GM12878 (cell line): ENCODE results near the gene NKAIN2. TPM values are rescaled to one million over a fixed set of nuclear protein-coding genes. Genes with fewer than 3 reads are reported as not detected.

Experiments
- ATAC-seq: fragments of 200-7000 bp; cut with Tn5 transposase; 3 replicates; pipeline ENCODE4 v1.9.1; 2020; ENCODE audit warnings: mild to moderate bottlenecking, moderate library complexity
- BruUV-seq: library from RNA; stranded (reverse); fragments of 400-500 nt; replicated peaks from 2 replicates; lab custom pipeline; 2021; lab: Mats Ljungman, UMichigan
- CTCF ChIA-PET: fragments of 300-600 bp; sonication (Branson Sonifier 250); formaldehyde crosslinking; extraction: SDS; loops from one replicate; lab custom pipeline; 2021; ENCODE audit warnings: inconsistent platforms; lab: Yijun Ruan, JAX
- POLR2A ChIA-PET: fragments of 350-600 bp; formaldehyde crosslinking; extraction: SDS; loops from one replicate; lab custom pipeline; 2021; ENCODE audit warnings: inconsistent platforms; lab: Charles Lee
- RAD21 ChIA-PET: fragments of 300-600 bp; sonication (Branson Sonifier 250); formaldehyde crosslinking; loops from one replicate; lab custom pipeline; 2023; ENCODE audit warnings: antibody characterized with exemption; ENCODE audit not compliant: unreplicated experiment; lab: Charles Lee
- SMC1A ChIA-PET: fragments of 300-600 bp; sonication (Branson Sonifier 250); formaldehyde crosslinking; loops from one replicate; lab custom pipeline; 2023; ENCODE audit not compliant: unreplicated experiment, uncharacterized antibody; lab: Charles Lee
- DNase-seq: peaks from one replicate; pipeline ENCODE4 v3.0.0-alpha.2; 2011; ENCODE audit warnings: low read depth, low spot score
- FAIRE-seq: peaks from 3 replicates; lab custom pipeline; 2011; peaks lifted over from hg19 to GRCh38; lab: Jason Lieb, UNC
- H2AFZ ChIP-seq: 2 replicates; pipeline ENCODE4 v1.6.0; 2011; ENCODE audit warnings: low read depth, low read length, control low read depth; ENCODE audit not compliant: control insufficient read depth
- H3K27ac ChIP-seq: 2 replicates; pipeline ENCODE4 v1.5.1; 2011; ENCODE audit warnings: control low read depth; ENCODE audit not compliant: control insufficient read depth, insufficient read depth
- H3K27me3 ChIP-seq, 2 experiments: replicated peaks in 1 of 2; 2 replicates each; pipeline versions ENCODE4 v1.6.0 to v1.6.1; 2011; ENCODE audit warnings: low read length in 1 of 2; ENCODE audit not compliant: control insufficient read depth in 2 of 2, insufficient read depth in 2 of 2
- H3K36me3 ChIP-seq, 2 experiments: 2 replicates each; pipeline ENCODE4 v1.5.1; 2011; ENCODE audit warnings: low read length in 1 of 2; ENCODE audit not compliant: control insufficient read depth in 2 of 2, insufficient read depth in 2 of 2
- H3K4me1 ChIP-seq: 2 replicates; pipeline ENCODE4 v1.6.1; 2011; ENCODE audit warnings: mild to moderate bottlenecking, low read length, moderate library complexity, mixed read lengths; ENCODE audit not compliant: control insufficient read depth, insufficient read depth
- H3K4me2 ChIP-seq: 2 replicates; pipeline ENCODE4 v1.6.0; 2011; ENCODE audit warnings: control low read depth; ENCODE audit not compliant: control insufficient read depth, insufficient read depth
- H3K4me3 ChIP-seq: fragments of 200-600 bp; sonication (generic); 2 replicates; pipeline ENCODE4 v1.5.1; 2016
- H3K79me2 ChIP-seq: 2 replicates; pipeline ENCODE4 v1.6.0; 2011; ENCODE audit warnings: low read length; ENCODE audit not compliant: control insufficient read depth, insufficient read depth
- H3K9ac ChIP-seq: 2 replicates; pipeline ENCODE4 v1.8.0; 2011; ENCODE audit warnings: low read length, control low read depth, mixed read lengths; ENCODE audit not compliant: control insufficient read depth, insufficient read depth
- H3K9me3 ChIP-seq: replicated peaks from 3 replicates; pipeline ENCODE4 v1.5.1; 2011; ENCODE audit warnings: mild to moderate bottlenecking, low read length; ENCODE audit not compliant: control insufficient read depth, insufficient read depth
- H4K20me1 ChIP-seq: 2 replicates; pipeline ENCODE4 v1.6.0; 2011; ENCODE audit not compliant: control insufficient read depth, insufficient read depth
- BCLAF1 ChIP-seq: fragments of 450-650 bp; IDR thresholded peaks from 2 replicates; pipeline ENCODE4 v1.6.1; 2017; ENCODE audit warnings: antibody characterized with exemption, mild to moderate bottlenecking, moderate library complexity
- BMI1 ChIP-seq: fragments of 450-650 bp; IDR thresholded peaks from 2 replicates; pipeline ENCODE4 v1.6.1; 2016; ENCODE audit warnings: mild to moderate bottlenecking, moderate library complexity, borderline replicate concordance
- CHD4 ChIP-seq: fragments of 200-600 bp; sonication (generic); IDR thresholded peaks from 2 replicates; pipeline ENCODE4 v1.6.1; 2016; ENCODE audit warnings: mild to moderate bottlenecking
- CREM ChIP-seq: IDR thresholded peaks from 2 replicates; pipeline ENCODE4 v1.6.1; 2014; ENCODE audit warnings: antibody characterized with exemption, low read depth
- GABPA ChIP-seq: IDR thresholded peaks from 2 replicates; pipeline ENCODE4 v1.6.1; 2014; ENCODE audit warnings: antibody characterized with exemption, low read depth, mild to moderate bottlenecking, inconsistent platforms
- KAT2A ChIP-seq: conservative IDR thresholded peaks from 2 replicates; pipeline ENCODE4 v1.6.1; 2011; ENCODE audit warnings: low read depth, low read length; ENCODE audit not compliant: control insufficient read depth
- KDM1A ChIP-seq: fragments of 200-600 bp; sonication (generic); IDR thresholded peaks from 2 replicates; pipeline ENCODE4 v1.6.1; 2016; ENCODE audit warnings: borderline replicate concordance
- NFIC ChIP-seq: IDR thresholded peaks from 2 replicates; pipeline ENCODE4 v1.6.1; 2012; ENCODE audit warnings: low read depth, mild to moderate bottlenecking, inconsistent platforms, low read length, moderate library complexity
- POLR2AphosphoS2 ChIP-seq: IDR thresholded peaks from 2 replicates; pipeline ENCODE4 v1.6.1; 2011; ENCODE audit warnings: low read depth, mild to moderate bottlenecking, low read length, improper control_type of control experiment, moderate library complexity
- POLR2AphosphoS5 ChIP-seq: IDR thresholded peaks from 2 replicates; pipeline ENCODE4 v1.6.1; 2011; ENCODE audit warnings: mild to moderate bottlenecking, low read length, inconsistent platforms
- SMAD5 ChIP-seq: IDR thresholded peaks from 2 replicates; pipeline ENCODE4 v1.6.1; 2016; ENCODE audit warnings: antibody characterized with exemption, low read depth
- WGBS: methylation state at CpG from one replicate; pipeline ENCODE4 v1.1.6; 2016; ENCODE audit warnings: low lambda C conversion rate; ENCODE audit not compliant: insufficient replicate concordance, insufficient coverage; ENCODE audit errors: missing lambda C conversion rate; 5-methylcytosine and 5-hydroxymethylcytosine counted together
- in situ Hi-C: fragments of 300-500 bp; cut with MboI; formaldehyde crosslinking; loops from 9 replicates; pipeline ENCODE4 v1.14.3; 2018; ENCODE audit warnings: mixed read lengths
- intact Hi-C: fragments of 100-400 bp; cut with micrococcal nuclease; formaldehyde crosslinking; loops from one replicate; pipeline ENCODE4 v1.14.2; 2022; ENCODE audit not compliant: unreplicated experiment
- polyA plus RNA-seq, 11 experiments: library from polyadenylated mRNA; depleted of rRNA in 4 of 11; unstranded in 6 of 11; stranded (reverse) in 5 of 11; fragments of >200 nt; fragmentation: Nextera tagmentation in 4 of 11; fragmentation: Illumina TruSeq in 1 of 11; extraction: Ambion mirVana in 4 of 11; extraction: Trizol in 1 of 11; gene quantifications; 1 replicate in 1 of 11; 2 replicates in 10 of 11; pipeline versions ENCODE4 v1.2.1 to v1.2.3, GENCODE V29; 2011 to 2016; ENCODE audit warnings: inconsistent platforms in 2 of 11, missing spikeins in 2 of 11, low read depth in 1 of 11
- total RNA-seq, 4 experiments: library from RNA; depleted of rRNA in 3 of 4; stranded (reverse); fragments of >200 nt in 3 of 4; fragmentation: Illumina TruSeq in 1 of 4; extraction: Trizol in 1 of 4; gene quantifications; 2 replicates each; pipeline versions ENCODE4 v1.2.1 to v1.2.3, GENCODE V29; 2013 to 2021
- TF ChIP-seq, protein P1 (sequence below): fragments of 450-650 bp; formaldehyde crosslinking; IDR thresholded peaks from 2 replicates; pipeline ENCODE4 v1.4.0; 2022; ENCODE audit warnings: mild to moderate bottlenecking, moderate library complexity
- TF ChIP-seq, protein P2 (sequence below): fragments of 450-650 bp; IDR thresholded peaks from 2 replicates; pipeline ENCODE4 v1.6.1; 2016; ENCODE audit warnings: mild to moderate bottlenecking, moderate library complexity, borderline replicate concordance

NKAIN2 gene
- total and polyA plus RNA-seq, 10 of the 15 experiments (the other 5 are each of a cell fraction or from before 2014, with no cell fraction given) = not detected

DNA sequence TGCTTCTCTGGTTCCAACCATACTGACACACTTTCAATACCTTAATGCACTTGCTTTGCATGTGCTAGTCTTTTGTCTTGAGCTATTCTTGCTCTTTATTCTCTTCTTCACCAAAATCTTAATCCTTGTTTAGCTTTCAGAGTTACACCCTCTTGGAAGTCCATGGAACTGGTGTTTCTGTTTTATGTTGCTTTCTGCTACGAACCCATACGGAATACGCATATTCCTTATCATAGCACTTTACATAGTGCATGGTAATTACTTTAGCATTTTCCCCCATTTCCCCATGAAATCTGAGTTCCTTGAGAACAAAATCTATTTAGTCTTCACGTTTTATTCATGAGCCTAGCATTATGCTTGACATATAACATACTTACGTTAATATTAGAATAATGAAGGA is 270.9 kb downstream of the NKAIN2 start:
- Histone ChIP-seq H3K9me3 (no peaks in the 10 kb centered on the region), H4K20me1 (no peaks in the 10 kb centered on the region), H3K4me1 (no peaks in the 10 kb centered on the region), H3K4me3 (no peak overlapping the region), H3K36me3 (no peaks in the 10 kb centered on the region), H3K9ac (no peak overlapping the region), H3K79me2 (no peaks in the 10 kb centered on the region), H3K27ac (no peak overlapping the region), H3K27me3 (no peaks in the 10 kb centered on the region), H2AFZ (no peak overlapping the region), H3K4me2 (no peak overlapping the region)
- in situ Hi-C loops = no loop called here
- WGBS = 57% methylated on average over 5 of the region's 5 CpGs
- DNase-seq (no peak), FAIRE-seq (no peak), ATAC-seq (no peak)
- ChIA-PET CTCF (no interaction called here), POLR2A (no interaction called here), SMC1A (no interaction called here), RAD21 (no interaction called here)
- no TSS peak for BruUV-seq
- intact Hi-C loops = no loop called here
- TF ChIP-seq NFIC (no peak), BCLAF1 (no peak), GABPA (no peak), KDM1A (no peak), POLR2AphosphoS5 (no peak), KAT2A (no peak), CREM (no peak), SMAD5 (no peak), BMI1 (no peak), POLR2AphosphoS2 (no peak), CHD4 (no peak)
- TF ChIP-seq, protein P1, sequence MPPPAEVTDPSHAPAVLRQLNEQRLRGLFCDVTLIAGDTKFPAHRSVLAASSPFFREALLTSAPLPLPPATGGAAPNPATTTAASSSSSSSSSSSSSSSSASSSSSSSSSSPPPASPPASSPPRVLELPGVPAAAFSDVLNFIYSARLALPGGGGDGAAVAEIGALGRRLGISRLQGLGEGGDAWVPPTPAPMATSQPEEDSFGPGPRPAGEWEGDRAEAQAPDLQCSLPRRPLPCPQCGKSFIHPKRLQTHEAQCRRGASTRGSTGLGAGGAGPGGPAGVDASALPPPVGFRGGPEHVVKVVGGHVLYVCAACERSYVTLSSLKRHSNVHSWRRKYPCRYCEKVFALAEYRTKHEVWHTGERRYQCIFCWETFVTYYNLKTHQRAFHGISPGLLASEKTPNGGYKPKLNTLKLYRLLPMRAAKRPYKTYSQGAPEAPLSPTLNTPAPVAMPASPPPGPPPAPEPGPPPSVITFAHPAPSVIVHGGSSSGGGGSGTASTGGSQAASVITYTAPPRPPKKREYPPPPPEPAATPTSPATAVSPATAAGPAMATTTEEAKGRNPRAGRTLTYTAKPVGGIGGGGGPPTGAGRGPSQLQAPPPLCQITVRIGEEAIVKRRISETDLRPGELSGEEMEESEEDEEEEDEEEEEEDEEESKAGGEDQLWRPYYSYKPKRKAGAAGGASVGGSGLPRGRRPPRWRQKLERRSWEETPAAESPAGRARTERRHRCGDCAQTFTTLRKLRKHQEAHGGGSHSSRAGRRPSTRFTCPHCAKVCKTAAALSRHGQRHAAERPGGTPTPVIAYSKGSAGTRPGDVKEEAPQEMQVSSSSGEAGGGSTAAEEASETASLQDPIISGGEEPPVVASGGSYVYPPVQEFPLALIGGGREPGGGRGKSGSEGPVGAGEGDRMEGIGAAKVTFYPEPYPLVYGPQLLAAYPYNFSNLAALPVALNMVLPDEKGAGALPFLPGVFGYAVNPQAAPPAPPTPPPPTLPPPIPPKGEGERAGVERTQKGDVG (CRISPR knock-in tag) = no peak
- TF ChIP-seq, protein P2, sequence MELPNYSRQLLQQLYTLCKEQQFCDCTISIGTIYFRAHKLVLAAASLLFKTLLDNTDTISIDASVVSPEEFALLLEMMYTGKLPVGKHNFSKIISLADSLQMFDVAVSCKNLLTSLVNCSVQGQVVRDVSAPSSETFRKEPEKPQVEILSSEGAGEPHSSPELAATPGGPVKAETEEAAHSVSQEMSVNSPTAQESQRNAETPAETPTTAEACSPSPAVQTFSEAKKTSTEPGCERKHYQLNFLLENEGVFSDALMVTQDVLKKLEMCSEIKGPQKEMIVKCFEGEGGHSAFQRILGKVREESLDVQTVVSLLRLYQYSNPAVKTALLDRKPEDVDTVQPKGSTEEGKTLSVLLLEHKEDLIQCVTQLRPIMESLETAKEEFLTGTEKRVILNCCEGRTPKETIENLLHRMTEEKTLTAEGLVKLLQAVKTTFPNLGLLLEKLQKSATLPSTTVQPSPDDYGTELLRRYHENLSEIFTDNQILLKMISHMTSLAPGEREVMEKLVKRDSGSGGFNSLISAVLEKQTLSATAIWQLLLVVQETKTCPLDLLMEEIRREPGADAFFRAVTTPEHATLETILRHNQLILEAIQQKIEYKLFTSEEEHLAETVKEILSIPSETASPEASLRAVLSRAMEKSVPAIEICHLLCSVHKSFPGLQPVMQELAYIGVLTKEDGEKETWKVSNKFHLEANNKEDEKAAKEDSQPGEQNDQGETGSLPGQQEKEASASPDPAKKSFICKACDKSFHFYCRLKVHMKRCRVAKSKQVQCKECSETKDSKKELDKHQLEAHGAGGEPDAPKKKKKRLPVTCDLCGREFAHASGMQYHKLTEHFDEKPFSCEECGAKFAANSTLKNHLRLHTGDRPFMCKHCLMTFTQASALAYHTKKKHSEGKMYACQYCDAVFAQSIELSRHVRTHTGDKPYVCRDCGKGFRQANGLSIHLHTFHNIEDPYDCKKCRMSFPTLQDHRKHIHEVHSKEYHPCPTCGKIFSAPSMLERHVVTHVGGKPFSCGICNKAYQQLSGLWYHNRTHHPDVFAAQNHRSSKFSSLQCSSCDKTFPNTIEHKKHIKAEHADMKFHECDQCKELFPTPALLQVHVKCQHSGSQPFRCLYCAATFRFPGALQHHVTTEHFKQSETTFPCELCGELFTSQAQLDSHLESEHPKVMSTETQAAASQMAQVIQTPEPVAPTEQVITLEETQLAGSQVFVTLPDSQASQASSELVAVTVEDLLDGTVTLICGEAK = no peak
